GM19468 (cell line): ENCODE data around the gene UBIAD1.
"Not testable (repeated sequence)": the region's sequence is repeated elsewhere in the genome, so short reads cannot be mapped to it uniquely, and the experiment has no call there.

ENCODE experiments used
- ATAC-seq: cut with Tn5 transposase; IDR thresholded peaks from one replicate; pipeline ENCODE4 v1.9.1; 2021; ENCODE audit warnings: mild to moderate bottlenecking, moderate library complexity, moderate number of reproducible peaks; ENCODE audit not compliant: unreplicated experiment; ENCODE audit errors: extremely low read depth

UBIAD1 gene

DNA sequence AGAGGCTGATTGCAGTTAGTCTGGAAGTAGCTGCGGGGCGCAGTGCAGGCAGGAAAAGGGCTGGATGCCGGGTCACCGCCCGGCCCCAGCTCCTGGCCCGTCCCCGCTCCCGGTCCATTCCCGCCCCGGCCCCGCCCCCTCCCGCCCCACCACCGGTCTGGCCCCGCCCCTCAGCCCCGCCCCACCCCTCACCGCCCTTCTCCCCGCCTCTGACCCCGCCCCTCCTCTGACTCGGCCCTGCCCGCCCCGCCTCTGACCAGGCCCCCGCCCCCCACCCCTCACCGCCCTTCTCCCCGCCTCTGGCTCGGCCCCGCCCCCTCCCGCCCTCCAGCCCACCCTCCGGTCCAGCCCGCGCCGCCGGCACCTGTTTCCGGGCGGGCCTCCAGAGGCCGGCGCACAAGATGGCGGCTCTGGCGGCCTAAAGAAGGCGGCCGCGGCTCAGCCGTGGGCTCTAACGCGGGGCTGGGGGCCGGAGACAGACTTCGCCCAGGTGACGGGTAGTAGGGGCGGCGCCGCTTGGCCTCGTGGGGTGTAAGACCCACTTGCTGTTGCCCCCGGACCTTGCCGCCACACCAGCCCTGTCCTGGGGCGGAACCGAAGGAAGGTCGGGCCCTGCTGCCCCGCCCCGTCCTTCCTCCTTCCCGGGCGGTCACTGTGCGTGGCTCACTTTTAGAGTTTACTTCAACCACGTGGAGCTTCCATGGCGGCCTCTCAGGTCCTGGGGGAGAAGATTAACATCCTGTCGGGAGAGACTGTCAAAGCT lies at the start of gene UBIAD1:
TSS of gene UBIAD1 (plus strand) at position 367 of the 763 bp plus-strand sequence. CDS start at position 701, 334 bp downstream.
- peak; percentile 63 for ATAC-seq

- no peak for ATAC-seq
Observed at GRCh38 chr1:11227106-11228077, 45.6 kb upstream of the UBIAD1 start.

DNA sequence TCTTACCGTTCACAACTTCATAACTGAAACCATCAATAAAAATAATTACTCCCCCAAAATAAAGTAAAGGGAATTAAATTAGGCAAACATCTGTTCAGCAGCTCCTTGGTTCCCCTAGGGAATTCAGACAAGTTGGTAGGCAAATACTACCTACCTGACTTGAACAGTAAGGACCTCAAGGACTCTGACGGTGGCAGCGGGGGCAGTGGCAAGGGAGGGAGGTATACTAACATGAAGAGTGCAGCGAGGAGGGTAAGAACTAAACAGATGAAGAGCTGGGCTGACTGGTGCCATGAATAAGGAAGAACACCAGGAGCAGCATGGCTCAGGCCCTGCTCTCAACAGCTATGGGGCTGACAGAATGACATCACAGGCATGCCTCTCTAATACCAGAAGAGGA lies 43.8 kb upstream of the UBIAD1 start:
- no peak for ATAC-seq

GRCh38 chr1:11233208-11233607 lies 39.8 kb upstream of the UBIAD1 start:
- no peak for ATAC-seq

- no peak for ATAC-seq
Observed at GRCh38 chr1:11237356-11237755, 35.6 kb upstream of the UBIAD1 start.

DNA sequence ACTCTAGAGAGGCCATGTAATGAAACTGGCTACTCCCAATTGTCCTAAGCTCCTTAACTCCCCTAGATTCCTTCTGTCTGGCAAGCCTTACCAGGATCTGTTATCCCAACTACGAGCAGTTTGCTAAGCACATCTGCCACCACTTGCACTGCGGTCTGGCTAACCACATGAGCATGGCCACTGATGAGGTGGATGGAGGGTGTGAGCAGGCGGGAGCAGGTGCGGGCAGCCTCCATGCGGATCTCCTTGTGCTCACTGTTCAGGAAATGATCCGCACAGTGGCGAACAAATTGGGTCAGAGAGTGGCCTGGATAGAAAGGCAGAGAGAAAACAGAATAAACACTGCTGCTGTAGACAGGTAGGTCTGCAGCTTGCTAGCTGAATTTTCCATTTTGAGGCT lies 34.7 kb upstream of the UBIAD1 start:
- ATAC-seq = no peak

GRCh38 chr1:11245248-11245647 lies 27.8 kb upstream of the UBIAD1 start:
- ATAC-seq = no peak

DNA sequence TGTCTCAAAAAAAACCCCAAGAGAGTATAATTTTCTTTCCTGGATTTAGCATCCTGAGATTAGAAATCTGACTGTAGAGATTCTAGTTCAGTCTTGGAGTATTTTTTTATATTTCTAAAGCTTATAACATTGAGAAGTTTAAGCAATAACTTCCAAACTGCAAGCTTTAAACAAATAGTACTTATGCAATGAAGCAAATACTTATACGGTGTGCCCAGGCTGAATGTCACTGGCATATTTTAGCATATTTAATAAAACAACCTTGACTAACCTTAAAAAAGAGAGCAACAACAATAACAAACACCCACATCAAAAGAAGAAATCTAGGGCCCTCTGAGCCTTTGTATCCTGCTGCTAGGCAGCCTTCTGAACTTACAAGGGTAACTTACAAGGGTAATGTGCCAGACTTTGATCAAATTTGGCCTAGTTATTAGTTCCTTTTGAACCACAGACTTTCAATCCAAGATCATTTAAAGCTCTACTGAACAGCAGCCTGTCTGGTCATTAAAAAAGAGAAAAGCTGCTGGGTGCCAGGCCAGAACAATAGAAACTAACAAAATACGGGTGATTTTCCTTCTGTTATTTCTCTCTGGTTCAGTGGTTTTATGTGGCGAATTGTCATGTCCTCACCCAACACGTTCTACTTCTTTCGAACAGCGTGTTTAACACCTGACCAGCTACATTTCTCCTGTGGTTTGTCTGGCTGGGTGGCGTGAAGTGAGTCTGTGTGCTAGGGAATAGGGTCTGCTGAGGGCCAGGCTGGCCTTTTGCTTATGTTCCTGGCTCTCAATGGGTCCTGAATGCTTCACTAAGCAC lies 26.9 kb upstream of the UBIAD1 start:
- no peak for ATAC-seq

- no peak for ATAC-seq
Observed at GRCh38 chr1:11248169-11248568, 24.8 kb upstream of the UBIAD1 start.

DNA sequence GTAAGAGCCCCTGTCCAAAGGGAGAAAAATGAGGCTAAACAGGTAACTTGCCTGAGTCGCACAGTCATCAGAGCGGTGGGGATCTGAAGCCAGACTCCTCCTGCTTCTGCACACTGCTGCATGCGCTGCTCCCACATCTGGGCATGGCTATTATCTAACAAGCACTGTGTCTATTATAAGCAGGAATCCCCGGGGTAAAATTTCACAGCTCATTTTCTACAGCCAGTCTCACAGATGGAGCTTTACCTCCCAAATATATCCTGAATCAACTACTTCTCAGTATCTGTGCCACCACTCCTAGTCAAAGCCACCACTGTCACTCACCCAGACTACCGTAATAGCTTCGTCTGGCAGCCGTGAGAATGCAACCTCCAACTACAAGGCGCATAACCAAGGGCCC lies 20.5 kb upstream of the UBIAD1 start:
- no peak for ATAC-seq

DNA sequence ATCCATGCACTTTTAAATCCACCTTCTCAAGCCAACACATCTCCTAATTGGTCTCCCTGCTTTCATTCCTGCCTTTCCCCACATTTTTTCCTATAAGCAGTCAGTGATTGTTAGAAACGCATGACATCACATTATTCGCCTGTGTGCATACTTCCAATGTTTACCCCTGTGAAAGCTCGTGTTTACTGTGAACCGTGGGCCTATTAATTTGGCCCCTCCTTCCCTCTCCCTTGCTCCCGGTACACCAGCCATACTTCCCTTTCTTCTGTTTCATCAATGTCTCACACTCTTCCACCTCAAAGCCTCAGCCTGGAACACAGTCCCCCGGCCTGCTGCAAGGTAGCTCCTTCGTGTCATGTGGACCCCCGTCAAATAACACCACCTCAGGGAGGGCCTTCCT lies 19.8 kb upstream of the UBIAD1 start:
- no peak for ATAC-seq

DNA sequence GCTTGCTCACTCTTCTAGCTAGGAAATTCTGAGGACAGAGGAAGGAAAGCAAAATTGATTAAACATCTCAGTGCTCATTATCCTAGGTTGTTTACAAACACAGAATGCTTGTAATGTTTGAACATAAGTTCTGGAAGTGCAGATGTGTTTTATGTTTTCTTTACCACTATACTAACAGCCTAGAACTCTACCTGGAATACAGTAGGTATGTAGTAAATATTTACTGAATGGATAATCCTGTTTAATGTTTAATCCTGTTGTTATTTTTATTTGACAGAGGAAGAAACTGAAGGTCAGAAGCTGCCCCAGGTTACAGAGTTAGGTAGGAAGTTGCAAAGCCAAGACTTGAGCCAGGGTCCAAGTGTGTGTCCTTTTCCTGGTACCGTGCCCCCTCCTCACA lies 16.7 kb upstream of the UBIAD1 start:
- ATAC-seq = no peak

DNA sequence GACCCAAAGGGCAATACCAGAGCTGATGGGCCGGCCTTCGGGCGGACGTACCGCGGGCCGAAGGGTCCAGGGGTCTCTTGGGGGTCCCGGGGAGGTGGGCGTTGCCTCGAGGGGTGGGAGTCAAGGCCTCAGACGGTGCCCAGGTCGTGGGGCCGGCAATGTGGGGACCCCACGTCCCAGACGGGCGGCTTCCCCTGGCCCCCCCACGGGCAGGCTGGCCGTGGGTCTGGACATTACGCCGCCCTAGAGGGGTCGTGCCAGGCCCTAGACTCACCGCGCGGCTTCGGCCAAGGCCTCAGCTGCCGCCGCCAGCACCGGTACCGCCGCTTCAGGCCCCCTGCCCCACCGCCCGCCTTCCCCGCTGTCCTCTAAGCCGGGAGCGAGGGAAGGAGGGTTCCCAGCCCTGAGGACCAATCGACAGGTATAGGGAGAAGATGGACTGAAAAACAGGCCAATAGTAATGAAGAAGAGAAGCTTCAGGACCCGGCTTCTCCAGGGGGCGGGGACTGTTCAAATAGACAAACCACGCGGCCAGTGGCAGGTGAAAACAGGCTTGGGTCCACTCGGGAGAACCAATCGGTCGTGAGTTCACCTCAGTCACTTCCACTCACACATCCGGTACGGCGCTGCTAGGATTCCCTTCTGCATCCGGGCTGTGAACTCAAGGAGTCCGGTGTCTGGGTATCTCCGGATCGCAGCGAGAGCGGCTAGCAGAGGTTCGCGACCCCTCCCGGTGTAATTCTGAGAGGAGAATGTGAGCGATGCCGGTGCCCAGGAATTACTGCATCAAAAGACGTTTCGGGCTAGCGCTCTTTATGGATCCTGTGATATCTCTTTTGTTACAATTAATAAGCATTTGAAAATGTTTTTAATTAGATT lies 10.6 kb upstream of the UBIAD1 start, which contains the start of gene MTOR:
TSS of gene MTOR (minus strand) at position 381 of the 879 bp plus-strand sequence. CDS start 3,142 bp downstream, outside the sequence.
- ATAC-seq = peak; percentile 94

DNA sequence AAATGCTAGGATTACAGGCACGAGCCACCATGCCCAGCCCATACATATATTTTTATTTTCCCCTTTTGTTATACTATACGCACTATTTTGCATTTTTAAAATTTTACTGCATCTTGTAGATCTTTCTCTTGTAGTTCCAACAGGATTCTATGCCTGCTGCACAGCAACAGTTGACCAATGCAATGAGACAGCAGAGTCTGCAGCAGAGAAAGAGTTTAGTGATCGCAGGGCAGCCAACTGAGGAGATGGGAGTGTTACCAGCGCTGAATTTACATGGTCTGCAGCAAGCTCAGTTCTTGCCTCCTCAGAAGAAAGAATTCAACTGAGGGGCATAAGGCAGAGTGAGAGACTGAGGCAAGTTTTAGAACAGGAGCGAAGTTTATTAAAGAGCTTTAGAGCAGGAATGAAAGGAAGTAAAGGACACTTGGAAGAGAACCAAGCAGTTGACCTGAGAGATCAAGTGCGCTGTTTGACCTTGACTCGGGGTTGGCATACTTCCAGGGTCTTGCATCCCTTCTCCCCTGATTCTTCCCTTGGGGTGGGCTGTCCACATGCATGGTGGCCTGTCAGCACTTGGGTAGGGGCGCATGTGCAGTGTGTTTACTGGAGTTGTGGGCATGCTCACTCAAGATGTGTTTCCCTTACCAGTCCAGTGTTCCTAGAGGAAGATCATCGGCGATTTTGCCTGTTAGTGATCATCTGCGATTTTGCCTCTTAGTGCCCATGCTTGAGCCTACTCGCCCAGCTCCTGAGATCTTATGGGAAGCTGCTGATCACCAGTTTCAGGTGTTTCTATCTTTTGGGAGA lies 6.5 kb upstream of the UBIAD1 start:
- ATAC-seq = no peak

GRCh38 chr1:11267350-11268337 lies 5.4 kb upstream of the UBIAD1 start:
- ATAC-seq = not testable (repeated sequence)

GRCh38 chr1:11272544-11272831 lies 510 bp upstream of the UBIAD1 start:
- no peak for ATAC-seq

- no peak for ATAC-seq
Observed at GRCh38 chr1:11273595-11274234, 717 bp downstream of the UBIAD1 start.
